Stimulated activated CD8-positive, alpha-beta memory T cell treated with anti-CD3 and anti-CD28 coated beads, Interleukin-7, amount 100 ng/mL, for 48 hours (primary cell): ENCODE data around the gene FAM13A.
"Not testable (repeated sequence)": the region's sequence is repeated elsewhere in the genome, so short reads cannot be mapped to it uniquely, and the experiment has no call there.

Experiments used
- DNase-seq, 2 donors: peaks; one replicate each; pipeline ENCODE4 v3.0.0-alpha.2; 2020; ENCODE audit warnings: low read depth in 1 of 2; ENCODE audit errors: extremely low read depth in 1 of 2

Gene FAM13A

DNA sequence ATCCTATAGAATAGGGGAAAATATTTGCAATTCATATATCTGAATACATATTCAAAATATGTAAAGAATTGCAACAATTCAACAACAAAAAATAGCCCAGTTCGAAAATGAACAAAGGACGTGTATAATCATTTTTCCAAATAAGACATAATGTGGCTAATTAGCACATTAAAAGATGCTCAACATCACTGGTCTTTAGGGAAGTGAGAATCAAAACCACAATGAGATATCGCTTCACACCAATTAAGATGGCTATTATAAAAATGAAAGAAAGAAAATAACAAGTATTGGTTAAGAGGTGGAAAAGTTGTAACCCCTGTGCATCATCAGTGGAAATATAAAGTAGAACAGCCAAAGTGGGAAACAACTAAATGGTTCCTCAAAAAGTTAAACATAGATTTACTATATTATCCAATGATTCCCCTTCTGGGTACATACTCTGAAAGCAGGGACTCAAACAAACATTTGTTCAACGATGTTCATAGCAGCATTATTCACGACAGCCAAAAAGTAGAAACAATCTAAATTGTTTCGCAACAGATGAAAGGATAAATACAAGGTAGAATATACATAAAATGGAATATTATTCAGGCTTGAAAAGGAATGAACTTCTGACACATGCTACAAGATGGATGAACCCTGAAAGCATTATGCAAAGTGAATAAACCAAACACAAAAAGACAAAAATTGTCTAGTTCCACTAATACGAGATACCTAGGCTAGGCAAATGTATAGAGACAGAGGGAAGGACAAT, 12.7 kb downstream of the FAM13A start:
- DNase-seq, result no peak

DNA sequence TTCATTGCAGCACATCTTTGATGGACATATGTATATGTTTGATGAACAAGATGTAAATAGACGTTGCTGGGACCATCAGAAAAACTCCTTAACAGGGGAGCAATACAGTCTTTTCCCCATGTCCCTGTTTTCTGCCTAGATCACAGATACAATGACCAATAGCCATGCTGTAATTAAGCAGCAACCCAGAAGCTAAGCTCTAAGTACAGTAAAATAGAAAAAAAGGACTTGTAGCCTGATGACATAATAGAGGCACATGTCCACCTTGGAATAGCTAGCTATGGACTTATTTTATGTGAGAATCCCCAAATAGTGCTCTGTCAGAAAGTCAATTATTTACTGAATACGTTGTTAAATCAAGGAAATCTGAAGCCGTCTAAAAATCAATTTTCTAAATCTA, 14.9 kb downstream of the FAM13A start:
- no peak for DNase-seq

DNA sequence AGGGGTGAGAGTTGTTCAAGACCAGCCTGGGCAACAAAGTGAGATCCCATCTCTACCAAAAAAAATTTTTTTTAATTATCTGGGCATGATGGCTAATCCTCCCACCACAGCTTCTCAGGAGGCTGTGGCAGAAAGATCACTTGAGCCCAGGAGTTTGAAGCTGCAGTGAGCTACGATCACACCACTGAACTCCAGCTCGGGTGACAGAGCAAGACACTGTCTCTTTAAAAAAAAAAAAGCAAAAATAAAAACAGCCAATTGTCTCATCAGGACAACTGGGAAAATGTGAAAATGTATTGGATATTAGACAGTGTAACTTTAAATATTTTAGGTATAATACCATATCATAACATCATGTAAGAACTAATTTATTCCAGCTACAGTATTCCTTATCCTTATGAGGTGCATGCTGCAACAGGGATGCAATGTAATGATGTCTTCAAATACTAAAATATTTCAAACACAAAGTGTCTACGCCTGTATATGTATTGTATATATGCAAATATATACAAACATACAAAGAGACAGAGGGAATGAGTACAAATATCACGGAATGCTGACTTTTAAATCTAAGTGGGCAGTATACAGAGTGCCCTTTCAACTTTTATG, 17.2 kb downstream of the FAM13A start:
- DNase-seq, result no peak

DNA sequence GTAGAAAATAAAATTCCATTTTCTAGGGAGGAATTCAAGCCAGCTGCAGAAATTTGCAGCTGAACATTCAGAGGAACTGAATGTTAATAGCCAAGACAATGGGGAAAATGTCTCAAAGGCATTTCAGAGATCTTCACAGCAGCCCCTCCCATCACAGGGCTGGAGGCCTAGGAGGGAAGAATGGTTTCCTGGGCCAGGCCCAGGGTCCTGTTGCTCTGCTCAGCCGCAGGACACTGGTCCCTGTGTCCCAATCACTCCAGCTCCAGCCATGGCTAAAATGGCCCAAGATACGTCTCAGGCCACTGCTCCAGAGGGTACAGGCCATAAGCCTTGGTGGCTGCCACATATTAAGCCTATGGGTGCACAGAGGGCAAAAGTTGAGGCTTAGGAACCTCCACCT, 20.4 kb downstream of the FAM13A start:
- no peak for DNase-seq

DNA sequence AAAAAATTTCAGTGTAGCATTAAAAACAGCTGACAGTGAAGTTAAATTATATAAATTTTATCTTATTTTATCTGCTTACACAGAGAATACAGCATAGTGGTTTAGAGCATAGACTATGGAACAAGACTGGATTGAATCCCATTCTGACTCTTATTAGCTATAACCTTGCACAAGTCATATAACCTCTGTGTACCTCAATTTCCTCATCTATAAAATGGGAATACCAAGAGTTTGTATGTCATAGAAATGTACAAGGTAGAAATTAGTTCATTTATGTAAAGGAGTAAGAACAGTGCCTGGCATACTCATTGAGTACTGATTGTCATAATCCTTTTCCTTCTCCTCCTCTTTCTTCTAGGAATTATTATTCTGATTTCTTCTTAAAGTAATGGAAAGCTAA, 25.7 kb downstream of the FAM13A start:
- DNase-seq, result no peak

DNA sequence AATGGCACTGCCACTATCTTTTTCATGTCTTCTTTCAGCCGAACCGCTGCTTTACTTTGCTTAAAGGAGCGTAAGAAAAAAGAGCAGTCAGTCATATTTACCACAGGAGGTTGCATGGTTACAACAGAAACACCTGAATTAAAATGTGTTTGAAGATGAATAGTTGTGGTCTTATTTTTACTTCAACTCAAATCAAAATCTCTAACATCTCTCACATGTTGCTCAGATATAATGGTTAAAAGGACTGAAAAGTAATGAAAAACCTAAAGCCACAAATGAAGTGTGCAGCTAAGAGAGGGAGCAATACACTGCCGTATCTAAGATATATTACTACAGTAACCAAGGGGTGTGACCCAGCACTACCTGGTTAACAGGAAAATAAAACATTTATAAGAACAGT, 27.4 kb downstream of the FAM13A start:
- DNase-seq, result no peak

DNA sequence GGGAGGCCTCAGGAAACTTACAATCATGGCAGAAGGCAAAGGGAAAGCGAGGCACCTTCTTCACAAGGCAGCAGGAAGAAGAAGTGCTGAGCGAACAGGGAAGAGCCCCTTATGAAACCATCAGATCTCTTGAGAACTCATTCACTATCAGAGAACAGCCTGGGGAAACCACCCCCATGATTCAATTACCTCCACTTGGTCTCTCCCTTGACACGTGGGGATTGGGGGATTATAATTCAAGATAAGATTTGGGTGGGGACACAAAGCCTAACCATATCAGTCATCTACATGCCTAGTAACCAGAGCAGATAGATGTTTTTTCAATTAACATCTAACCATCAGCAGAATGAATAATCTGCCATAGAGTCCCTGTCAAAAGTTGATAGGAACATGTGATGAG, 30.4 kb downstream of the FAM13A start:
- DNase-seq, result no peak

DNA sequence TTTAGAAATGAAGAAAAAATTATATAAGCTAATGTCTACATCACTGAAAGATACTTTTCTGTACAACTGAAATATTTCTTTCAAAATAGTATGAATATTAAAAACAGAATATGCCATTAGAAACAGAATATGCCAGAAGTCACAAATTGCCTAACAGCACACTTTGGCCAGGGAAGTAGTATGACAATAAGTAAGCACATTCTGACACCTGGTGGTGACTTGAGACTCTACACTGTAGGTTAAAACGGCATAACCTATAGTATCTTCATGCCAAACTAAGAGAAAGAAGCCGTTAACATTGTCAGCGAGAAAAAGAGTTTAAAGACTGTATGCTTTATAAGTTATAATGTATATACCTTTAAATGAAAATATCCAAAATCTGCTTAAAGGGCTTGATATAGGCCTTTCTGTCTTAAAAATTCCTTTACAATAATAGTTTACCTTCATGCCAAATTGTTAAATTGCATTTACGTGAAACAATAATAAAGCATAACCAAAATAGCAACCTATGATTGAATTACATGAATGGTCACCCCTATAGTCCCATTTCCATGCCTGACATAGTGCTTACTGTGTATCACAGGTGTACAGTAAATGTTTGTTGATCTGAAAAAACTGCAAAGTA, 32.8 kb downstream of the FAM13A start:
- peak in 1 of 2 donors; percentile 27 for DNase-seq

DNA sequence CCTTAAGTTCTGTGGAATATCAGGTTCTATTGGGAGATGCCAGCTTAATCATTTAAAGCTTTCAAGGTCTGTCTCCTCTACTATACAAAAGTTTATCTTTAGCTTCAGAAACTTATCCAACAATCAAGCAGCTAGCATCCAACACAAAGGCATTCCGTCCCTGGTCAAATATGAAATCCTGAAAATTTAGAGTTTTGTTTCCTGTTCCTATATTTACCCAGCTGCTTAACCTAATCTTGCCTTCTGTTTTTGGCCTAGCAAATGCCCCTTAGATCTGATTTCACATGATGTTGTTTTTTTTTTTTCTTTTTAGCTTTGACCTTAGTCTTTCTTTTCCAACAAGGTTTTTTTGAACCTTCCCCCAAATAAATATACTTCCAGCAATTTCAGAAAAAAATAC, 33.8 kb downstream of the FAM13A start:
- no peak for DNase-seq

DNA sequence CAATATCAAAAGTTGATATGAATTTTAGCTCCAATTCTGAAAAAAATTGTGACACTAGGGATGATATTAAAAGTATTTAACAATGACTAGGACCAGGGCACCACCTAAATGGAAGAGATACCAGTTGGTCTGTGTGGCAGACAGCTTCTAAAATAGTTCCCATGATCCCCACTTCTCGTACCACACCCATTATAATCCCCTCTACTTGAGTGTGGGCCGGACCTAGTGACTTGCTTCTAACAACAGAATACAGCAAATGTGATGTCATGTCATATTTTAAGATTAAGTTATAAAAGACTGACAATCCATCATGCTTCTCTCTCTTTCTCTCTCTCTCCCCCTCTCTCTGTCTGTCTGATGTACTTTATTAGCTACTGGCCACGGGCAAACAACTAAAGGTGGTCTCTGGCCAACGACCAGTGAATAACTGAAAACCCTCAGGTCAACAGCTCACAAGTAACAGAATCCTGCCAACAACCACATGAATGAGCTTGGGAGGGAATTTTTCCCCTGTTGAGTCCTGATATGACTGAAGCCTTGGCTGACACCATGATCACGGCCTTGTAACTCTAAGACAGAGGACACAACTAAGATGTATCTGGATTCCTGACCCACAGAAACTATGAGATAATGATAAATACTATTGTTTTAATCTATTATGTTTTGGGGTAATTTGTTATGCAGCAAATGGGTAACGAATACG, 34.4 kb downstream of the FAM13A start:
- no peak for DNase-seq

DNA sequence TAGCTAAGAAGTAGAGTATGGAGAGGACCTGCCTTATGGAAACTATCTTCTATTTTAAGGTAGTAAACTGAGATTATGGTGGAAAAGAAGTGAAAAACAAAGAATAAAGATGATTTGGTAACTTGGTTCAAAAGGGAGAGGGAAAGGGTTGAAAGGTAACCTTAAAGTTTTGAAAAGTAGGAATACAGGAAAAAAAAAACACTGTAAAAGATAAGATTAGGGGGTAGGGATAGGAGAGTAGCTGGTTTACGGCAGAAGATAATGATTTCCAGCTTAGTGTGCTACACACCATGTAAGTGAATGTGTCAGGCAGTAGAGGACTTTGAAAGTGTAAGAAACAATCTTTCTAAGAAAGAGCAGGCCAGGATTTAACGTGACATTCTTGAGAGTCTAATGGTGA, 35.3 kb downstream of the FAM13A start:
- DNase-seq, result no peak

DNA sequence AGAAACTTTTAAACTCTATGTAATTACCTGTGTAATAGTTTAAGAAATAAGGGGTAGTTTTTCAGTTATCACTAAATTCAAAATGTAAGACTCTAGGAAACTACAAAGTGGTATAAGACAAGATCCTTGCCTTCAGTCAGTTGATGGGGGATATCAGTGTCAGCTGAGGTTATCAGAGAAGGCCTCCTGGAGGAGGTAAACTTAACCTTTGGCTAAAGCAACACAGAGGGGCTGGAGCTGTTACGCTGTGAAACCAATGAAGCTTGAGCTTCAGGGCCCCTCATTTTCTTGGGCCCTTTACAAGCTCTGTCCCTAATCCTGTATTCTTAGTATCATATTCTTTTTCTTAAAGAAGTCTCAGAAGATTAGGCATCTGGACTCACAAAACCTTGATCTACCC, 35.9 kb downstream of the FAM13A start:
- DNase-seq, result no peak

DNA sequence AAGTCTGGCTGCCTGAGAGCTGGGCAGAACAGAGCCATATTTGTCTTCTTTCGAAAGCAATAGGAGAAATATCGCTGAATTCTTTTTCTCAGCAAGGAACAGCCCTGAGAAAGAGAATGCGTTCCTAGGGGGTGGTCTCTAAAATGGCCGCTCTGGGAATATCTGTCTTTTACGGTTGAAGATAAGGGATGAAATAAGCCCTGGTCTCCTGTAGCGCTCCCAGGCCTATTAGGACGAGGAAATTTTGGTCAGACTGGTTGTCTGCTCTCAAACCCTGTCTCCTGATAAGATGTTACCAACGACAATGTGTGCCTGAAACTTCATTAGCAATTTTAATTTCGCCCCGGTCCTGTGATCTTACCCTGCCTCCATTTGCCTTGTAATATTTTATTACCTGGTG, 42.1 kb downstream of the FAM13A start:
- DNase-seq, result not testable (repeated sequence)

DNA sequence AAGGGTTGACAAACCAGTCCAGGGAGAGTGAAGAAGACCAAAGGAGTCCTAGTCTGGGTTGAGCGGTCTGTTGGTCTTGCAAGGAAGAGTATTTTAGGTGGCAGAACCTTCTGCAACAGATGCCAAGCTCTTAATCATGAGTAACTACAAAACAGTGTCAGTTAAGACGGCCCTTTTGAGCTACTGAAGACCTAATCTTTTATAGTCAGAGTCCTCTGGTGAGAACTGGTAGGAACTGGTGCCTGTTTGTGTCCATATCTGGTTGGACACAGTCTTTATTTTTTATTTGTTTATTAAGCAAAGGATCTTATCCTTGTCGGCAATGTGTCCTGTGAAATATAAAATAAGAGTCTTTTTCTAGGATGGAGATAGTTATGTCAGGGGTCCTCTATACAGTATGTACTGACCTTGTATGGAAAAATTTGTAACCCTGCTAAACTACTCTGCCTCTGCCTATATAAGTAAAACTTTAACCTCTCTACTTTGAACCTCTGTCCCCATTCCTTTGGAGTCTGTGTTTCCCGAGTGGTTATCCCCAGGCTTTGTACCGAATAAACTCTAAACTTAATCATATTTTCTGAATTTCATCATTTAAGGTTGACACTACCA, 47.1 kb downstream of the FAM13A start:
- DNase-seq, result no peak

DNA sequence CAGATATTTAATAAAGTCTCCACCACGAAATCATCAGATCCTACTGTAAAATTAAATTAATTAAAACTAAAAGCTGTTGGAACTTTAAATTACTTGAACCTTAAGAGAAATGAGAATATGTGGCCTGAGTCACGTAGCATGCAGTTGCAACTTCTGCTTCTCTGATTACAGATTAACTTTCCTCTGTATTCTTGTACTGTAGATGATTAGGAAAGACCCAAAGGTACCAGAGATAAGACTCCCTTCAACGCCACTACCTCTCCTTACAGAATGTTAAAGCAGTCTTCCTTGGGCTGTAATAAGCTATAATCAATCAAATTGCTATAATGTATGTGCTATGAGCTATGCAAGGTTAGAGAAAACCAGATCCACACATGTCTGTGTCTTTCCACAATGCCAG, 47.9 kb downstream of the FAM13A start:
- DNase-seq, result no peak

DNA sequence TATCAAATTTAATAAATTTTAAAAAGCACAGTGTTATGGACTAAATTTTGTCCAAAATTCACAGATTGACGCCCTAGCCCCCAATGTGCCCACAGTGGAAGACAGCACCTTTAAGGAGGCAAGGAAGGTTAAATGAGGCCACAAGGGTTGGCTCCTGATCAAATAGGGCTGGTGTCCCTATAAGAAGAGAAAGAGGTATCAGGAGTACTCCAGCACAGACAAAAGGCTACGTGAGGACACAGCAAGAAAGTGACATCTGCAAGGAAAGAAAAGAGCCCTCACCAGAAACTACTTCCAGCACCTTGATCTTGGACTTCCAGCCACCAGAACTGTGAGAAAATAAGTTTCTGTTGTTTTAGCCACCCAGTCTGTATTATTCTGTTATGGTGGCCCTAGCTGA, 48.8 kb downstream of the FAM13A start:
- no peak for DNase-seq

DNA sequence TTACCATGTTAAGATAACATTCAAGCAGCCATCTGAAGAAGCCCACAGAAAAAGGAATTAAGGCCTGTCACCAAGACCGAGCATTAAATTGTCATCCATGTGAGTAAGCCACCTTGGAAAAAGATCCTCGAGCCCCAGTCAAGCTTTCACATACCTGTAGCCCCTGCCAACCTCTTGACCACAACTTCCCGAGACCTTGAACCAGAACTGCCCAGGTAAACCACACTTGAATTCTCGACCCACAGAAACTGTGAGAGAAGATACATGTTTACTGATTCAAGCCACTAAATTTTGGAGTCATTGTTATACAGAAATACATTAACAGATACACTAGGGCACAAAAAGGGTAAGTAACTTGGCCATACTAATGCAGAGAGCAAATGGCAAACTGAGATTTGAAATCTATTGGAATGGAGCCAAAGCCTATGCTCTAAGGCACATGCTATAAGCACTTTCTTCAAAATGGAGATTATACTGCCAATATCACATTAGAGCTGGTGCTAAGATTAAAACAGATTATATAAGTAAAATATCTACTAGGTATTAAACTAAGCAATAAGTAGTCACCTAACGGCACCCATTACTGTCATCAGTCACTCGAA, 49.5 kb downstream of the FAM13A start:
- DNase-seq, result no peak

DNA sequence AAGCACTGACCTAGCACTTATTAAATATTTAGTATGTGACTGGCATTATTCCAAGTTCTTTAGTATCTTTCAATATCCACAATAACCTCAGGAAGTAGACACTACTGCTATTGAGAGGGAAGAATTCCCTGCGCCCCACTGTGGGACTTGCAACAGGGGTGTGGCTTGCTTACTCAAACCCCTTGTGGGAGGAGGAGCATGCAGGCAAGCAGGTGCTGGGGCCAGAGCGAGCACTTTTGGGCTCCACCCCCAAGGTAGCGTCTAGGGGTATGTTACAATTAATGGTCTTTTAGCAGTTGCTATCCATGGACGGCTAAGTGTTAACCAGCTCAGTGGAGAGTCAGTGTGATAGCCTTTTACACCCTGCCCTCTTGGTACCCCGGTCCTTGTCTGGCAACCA, 50.7 kb downstream of the FAM13A start:
- no peak for DNase-seq

DNA sequence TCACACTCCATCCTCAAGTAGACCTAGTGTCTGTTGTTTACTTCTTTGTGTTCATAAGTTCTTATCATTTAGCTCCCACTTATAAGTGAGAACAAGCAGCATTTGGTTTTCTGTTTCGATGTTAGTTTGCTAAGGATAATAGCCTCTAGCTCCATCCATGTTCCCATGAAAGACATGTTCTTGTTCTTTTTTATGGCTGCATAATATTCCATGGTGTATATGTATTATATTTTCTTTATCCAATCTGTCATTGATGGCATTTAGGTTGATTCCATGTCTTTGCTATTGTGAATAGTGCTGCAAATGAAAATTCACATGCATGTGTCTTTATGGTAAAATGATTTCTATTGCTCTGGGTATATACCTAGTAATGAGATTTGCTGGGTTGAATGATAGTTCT, 51.9 kb downstream of the FAM13A start:
- not testable (repeated sequence) for DNase-seq

DNA sequence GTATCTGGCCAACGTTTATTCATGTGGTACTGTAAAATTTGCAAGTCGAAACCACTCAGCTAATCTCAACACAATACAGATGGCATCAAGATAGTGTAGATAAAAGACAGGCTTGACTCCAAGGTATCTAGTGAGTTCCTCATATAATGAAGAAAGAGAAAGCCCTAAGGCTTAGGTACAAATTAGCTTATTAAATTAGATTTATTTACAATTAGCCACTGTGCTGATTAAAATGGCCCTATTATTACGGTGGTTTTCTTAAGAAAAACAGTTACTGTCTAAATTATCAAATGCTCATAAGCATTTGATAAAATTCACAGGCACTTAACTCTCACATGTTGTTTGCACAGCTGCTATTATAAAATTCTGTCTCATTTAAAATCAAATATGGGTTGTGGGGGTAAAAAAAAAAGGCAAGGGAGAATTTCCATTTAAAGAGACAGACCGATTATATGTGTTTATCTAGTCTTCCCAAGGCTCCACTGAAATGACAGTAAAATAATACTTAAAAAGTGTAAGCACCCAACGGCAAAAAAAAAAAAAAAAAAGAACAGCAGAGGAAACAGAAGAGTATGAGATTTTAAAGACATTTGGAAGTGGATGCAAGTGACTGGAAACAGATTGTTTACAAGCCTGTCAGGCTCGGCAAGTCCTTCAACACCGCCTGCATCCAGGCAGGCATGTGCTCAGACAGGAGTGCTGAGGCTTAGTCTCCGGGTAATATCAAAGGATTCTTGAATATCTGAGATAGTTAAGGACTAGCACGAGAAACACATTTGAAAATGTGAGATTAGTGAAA, 55.1 kb downstream of the FAM13A start:
- no peak for DNase-seq
